Measurements from ENCODE around the gene RCSD1.
A peak's percentile ranks its signal among the peaks of the same experiment; 100 is the strongest.
"Not testable (repeated sequence)": the region's sequence is repeated elsewhere in the genome, so short reads cannot be mapped to it uniquely, and the experiment has no call there.

RCSD1 gene

GRCh38 chr1:167718914-167719691, 89.1 kb downstream of the RCSD1 start:
- H3K4me3 Mint-ChIP-seq, result no peak overlapping the region
- peak overlapping the region; percentile 50 for H3K27ac Mint-ChIP-seq
- intact Hi-C loops (cut with micrococcal nuclease), result loop anchor here (5.0 to 10.0 kb wide), 2 partner anchors 218 to 264 kb away; partner anchors contain the start of genes DCAF6 and MPC2
- peaks cover 19% of the 10 kb centered on the region for H3K36me3 Mint-ChIP-seq (ENCODE audit: low read depth)
- H3K27me3 Mint-ChIP-seq, result peaks cover 6% of the 10 kb centered on the region
- H3K4me1 Mint-ChIP-seq (ENCODE audit: low read depth), result peaks cover 63% of the 10 kb centered on the region
- no peaks in the 10 kb centered on the region for H3K9me3 Mint-ChIP-seq

GRCh38 chr1:167719715-167720421, 89.8 kb downstream of the RCSD1 start:
- H3K27me3 Mint-ChIP-seq, H3K9me3 Mint-ChIP-seq, H3K4me3 Mint-ChIP-seq: not testable (repeated sequence)
- peaks cover 63% of the 10 kb centered on the region for H3K4me1 Mint-ChIP-seq (ENCODE audit: low read depth)
- H3K27ac Mint-ChIP-seq, result peak overlapping the region; percentile 50
- intact Hi-C loops (cut with micrococcal nuclease), result loop anchor here (5.0 to 10.0 kb wide), 2 partner anchors 217 to 265 kb away; partner anchors contain the start of genes DCAF6 and MPC2
- H3K36me3 Mint-ChIP-seq (ENCODE audit: low read depth), result peaks cover 12% of the 10 kb centered on the region

DNA sequence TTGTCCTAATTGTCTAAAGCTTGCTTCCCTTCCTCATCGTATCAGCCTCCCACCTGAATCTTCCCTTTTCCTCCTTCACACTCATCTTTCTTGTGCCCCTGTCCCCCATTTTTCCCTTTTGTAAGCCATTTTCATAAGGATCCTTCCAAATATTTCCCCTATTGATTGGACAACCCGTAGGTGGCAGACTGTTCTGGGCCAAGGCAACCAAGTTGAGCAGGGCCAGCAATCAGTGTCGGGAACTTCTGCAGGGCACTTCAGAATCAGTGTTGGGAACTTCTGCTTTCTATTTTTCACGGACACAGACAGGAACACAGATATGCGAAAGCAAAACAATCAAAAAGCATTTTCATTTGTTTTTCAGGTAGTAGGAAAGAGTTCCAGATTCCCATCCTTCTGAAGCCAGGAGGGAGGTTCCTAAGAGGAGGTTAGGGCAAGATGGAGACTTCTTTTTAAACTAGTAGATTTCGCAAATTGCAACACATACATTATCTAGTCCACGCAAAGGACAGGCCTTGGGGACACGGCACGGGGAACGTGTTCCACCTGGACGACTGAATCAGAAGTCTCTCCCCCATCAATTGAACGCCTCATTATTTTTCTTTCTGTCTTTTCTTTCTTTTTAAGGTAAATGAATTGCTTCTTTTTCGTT, 91.1 kb downstream of the RCSD1 start:
- peaks cover 5% of the 10 kb centered on the region for H3K27me3 Mint-ChIP-seq
- peaks cover 10% of the 10 kb centered on the region for H3K36me3 Mint-ChIP-seq (ENCODE audit: low read depth)
- H3K4me3 Mint-ChIP-seq, result peak overlapping the region; percentile 84
- no peaks in the 10 kb centered on the region for H3K9me3 Mint-ChIP-seq
- intact Hi-C loops (cut with micrococcal nuclease), result no loop called here
- H3K4me1 Mint-ChIP-seq (ENCODE audit: low read depth), result peaks cover 61% of the 10 kb centered on the region
- H3K27ac Mint-ChIP-seq, result peak overlapping the region; percentile 93

DNA sequence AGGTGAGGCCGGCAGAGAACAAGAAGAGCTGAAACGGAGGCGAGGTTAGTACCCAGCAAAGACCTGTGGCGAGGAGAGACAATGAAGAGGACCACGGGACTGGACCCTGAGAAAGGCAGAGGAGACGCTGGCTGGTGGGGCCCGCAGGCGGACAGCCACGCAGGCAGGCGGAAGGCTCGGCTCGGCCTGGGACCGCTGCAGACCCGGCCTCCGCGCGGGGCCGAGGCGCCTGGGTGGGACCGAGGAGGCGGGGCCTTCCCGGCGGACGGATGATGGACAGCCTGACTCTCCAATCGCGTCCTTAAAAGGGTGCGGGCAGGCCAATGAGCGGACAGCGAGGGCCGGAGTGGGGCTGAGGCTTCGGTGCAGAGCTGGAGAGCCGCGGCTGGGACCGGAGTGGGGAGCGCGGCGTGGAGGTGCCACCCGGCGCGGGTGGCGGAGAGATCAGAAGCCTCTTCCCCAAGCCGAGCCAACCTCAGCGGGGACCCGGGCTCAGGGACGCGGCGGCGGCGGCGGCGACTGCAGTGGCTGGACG, 91.7 kb downstream of the RCSD1 start, which contains the start of gene MPZL1:
MPZL1 (plus strand) TSS at position 366 of the 535 bp plus-strand sequence. CDS start 170 bp downstream, outside the sequence.
- Mint-ChIP-seq H3K36me3 (ENCODE audit: low read depth) (peaks cover 10% of the 10 kb centered on the region), H3K27ac (peak within 1 kb of the TSS; percentile 93), H3K4me1 (ENCODE audit: low read depth) (peaks cover 63% of the 10 kb centered on the region), H3K27me3 (peaks cover 5% of the 10 kb centered on the region), H3K4me3 (peak within 1 kb of the TSS; percentile 84), H3K9me3 (no peaks in the 10 kb centered on the region)
- intact Hi-C loops (cut with micrococcal nuclease), result loop anchor here (1.0 kb wide), 1 partner anchor 82 kb away; no protein-coding TSS in a partner anchor

- H3K27me3 Mint-ChIP-seq, result peaks cover 5% of the 10 kb centered on the region
- peaks cover 10% of the 10 kb centered on the region for H3K36me3 Mint-ChIP-seq (ENCODE audit: low read depth)
- peaks cover 58% of the 10 kb centered on the region for H3K4me1 Mint-ChIP-seq (ENCODE audit: low read depth)
- H3K4me3 Mint-ChIP-seq, result peak overlapping the region; percentile 84
- H3K9me3 Mint-ChIP-seq, result no peaks in the 10 kb centered on the region
- intact Hi-C loops (cut with micrococcal nuclease), result loop anchor here (1.0 kb wide), 1 partner anchor 81 kb away; no protein-coding TSS in a partner anchor
- peak overlapping the region; percentile 93 for H3K27ac Mint-ChIP-seq
Measured at GRCh38 chr1:167722152-167722869, 92.3 kb downstream of the RCSD1 start.

GRCh38 chr1:167722870-167723251, 92.8 kb downstream of the RCSD1 start:
- H3K27me3 Mint-ChIP-seq, result peaks cover 5% of the 10 kb centered on the region
- peak overlapping the region; percentile 84 for H3K4me3 Mint-ChIP-seq
- intact Hi-C loops (cut with micrococcal nuclease), result loop anchor here (1.0 kb wide), 1 partner anchor 80 kb away; no protein-coding TSS in a partner anchor
- peaks cover 58% of the 10 kb centered on the region for H3K4me1 Mint-ChIP-seq (ENCODE audit: low read depth)
- H3K36me3 Mint-ChIP-seq (ENCODE audit: low read depth), result peaks cover 10% of the 10 kb centered on the region
- H3K27ac Mint-ChIP-seq, result peak overlapping the region; percentile 93
- no peaks in the 10 kb centered on the region for H3K9me3 Mint-ChIP-seq

DNA sequence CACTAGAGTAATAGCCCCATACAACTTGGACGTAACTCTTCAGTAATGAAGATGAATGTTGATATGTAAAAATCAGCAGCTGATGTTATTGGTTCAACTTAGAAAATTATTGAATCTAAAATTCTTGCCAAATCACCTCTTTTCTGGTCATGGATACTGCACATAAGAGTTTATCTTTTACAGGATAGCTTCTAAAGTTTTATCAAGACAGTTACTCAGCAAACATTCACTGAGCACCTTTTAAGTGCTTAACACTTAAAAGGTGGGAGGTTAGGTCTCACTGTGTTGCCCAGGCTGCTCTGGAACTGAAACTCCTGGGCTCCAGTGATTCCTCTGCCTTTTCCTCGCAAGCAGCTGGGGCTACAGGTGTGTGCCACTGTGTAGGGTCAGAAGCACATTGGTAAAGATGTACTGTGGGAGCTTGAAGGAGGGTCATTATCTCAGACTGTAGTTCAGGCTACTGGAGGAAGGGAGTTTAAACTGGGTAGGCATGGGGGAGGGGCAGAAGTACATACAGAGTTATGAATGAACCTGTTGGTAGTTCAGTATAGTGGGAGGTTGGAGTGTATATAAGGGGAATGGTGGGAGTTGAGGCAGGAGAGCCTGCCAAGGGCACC, 93.8 kb downstream of the RCSD1 start:
- peaks cover 5% of the 10 kb centered on the region for H3K27me3 Mint-ChIP-seq
- peaks cover 10% of the 10 kb centered on the region for H3K36me3 Mint-ChIP-seq (ENCODE audit: low read depth)
- no peak overlapping the region for H3K27ac Mint-ChIP-seq
- H3K9me3 Mint-ChIP-seq, result no peaks in the 10 kb centered on the region
- intact Hi-C loops (cut with micrococcal nuclease), result no loop called here
- peaks cover 50% of the 10 kb centered on the region for H3K4me1 Mint-ChIP-seq (ENCODE audit: low read depth)
- no peak overlapping the region for H3K4me3 Mint-ChIP-seq

DNA sequence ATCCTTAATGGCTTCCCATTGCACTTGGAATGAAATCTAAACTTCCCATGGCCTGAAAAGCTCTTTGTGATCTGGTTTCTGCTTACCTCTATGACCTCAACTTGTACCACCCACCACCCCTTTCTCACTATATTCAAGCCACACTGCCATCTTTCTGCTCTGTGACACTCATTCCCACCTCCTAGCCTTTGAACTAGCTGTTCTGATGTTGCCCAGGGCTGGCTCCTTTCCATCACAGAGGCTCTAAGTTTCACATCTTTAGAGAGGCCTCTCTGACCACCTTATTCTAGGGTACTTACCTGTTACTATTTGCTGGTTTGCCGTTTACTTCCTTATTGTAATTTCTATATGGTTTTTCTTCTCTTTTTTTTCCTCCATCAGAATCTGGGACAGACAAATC, 96.0 kb downstream of the RCSD1 start:
- Mint-ChIP-seq H3K9me3 (no peaks in the 10 kb centered on the region), H3K4me1 (ENCODE audit: low read depth) (peaks cover 35% of the 10 kb centered on the region), H3K36me3 (ENCODE audit: low read depth) (peaks cover 22% of the 10 kb centered on the region), H3K27me3 (no peaks in the 10 kb centered on the region), H3K4me3 (no peak overlapping the region), H3K27ac (no peak overlapping the region)
- intact Hi-C loops (cut with micrococcal nuclease), result no loop called here

- Mint-ChIP-seq H3K27ac (no peak overlapping the region), H3K4me3 (no peak overlapping the region), H3K9me3 (no peaks in the 10 kb centered on the region), H3K27me3 (no peaks in the 10 kb centered on the region), H3K36me3 (ENCODE audit: low read depth) (peaks cover 18% of the 10 kb centered on the region), H3K4me1 (ENCODE audit: low read depth) (peaks cover 21% of the 10 kb centered on the region)
- intact Hi-C loops (cut with micrococcal nuclease), result no loop called here
Measured at GRCh38 chr1:167728818-167729410, 98.9 kb downstream of the RCSD1 start.

- intact Hi-C loops (cut with micrococcal nuclease), result no loop called here
- no peak overlapping the region for H3K27ac Mint-ChIP-seq
- H3K4me3 Mint-ChIP-seq, result no peak overlapping the region
- no peaks in the 10 kb centered on the region for H3K27me3 Mint-ChIP-seq
- H3K36me3 Mint-ChIP-seq (ENCODE audit: low read depth), result peaks cover 25% of the 10 kb centered on the region
- no peaks in the 10 kb centered on the region for H3K4me1 Mint-ChIP-seq (ENCODE audit: low read depth)
- H3K9me3 Mint-ChIP-seq, result no peaks in the 10 kb centered on the region
Measured at GRCh38 chr1:167734227-167734626, 104.2 kb downstream of the RCSD1 start.

GRCh38 chr1:167734841-167735240, 104.8 kb downstream of the RCSD1 start:
- Mint-ChIP-seq H3K4me3 (no peak overlapping the region), H3K27ac (no peak overlapping the region), H3K9me3 (no peaks in the 10 kb centered on the region), H3K36me3 (ENCODE audit: low read depth) (peaks cover 25% of the 10 kb centered on the region), H3K27me3 (no peaks in the 10 kb centered on the region), H3K4me1 (ENCODE audit: low read depth) (no peaks in the 10 kb centered on the region)
- intact Hi-C loops (cut with micrococcal nuclease), result no loop called here

GRCh38 chr1:167737169-167737568, 107.1 kb downstream of the RCSD1 start:
- H3K36me3 Mint-ChIP-seq (ENCODE audit: low read depth), result peaks cover 7% of the 10 kb centered on the region
- no peaks in the 10 kb centered on the region for H3K4me1 Mint-ChIP-seq (ENCODE audit: low read depth)
- H3K27me3 Mint-ChIP-seq, result no peaks in the 10 kb centered on the region
- H3K27ac Mint-ChIP-seq, result no peak overlapping the region
- H3K4me3 Mint-ChIP-seq, result no peak overlapping the region
- intact Hi-C loops (cut with micrococcal nuclease), result no loop called here
- H3K9me3 Mint-ChIP-seq, result no peaks in the 10 kb centered on the region

Data from dendritic cell treated with granulocyte-macrophage colony-stimulating factor and Interleukin-4, amounts not matched to agents 40 ng/mL and 50 ng/mL, for 4 days (primary cell).